Ovary (tissue), 3 donors: ENCODE data around the gene TAF3.

Experiments
- CTCF ChIP-seq, 3 donors: fragments of 450-650 bp in 2 of 3; fragments of 200-600 bp in 1 of 3; IDR thresholded peaks; one replicate each; pipeline versions ENCODE4 v1.5.1 to v1.8.0; 2016 to 2022; ENCODE audit warnings: antibody characterized with exemption in 3 of 3, mild to moderate bottlenecking in 1 of 3
- EP300 ChIP-seq: sonication (generic); formaldehyde crosslinking; IDR thresholded peaks from one replicate; pipeline ENCODE4 v1.6.1; 2017; ENCODE audit warnings: antibody characterized with exemption
- POLR2A ChIP-seq: fragments of 450-650 bp; IDR thresholded peaks from one replicate; pipeline ENCODE4 v1.6.1; 2017; ENCODE audit warnings: antibody characterized with exemption, mild to moderate bottlenecking, moderate library complexity
- donor health status: DM: no; HTN: no; CAD: no.

GRCh38 chr10:7804216-7804615 lies 14.1 kb upstream of the TAF3 start:
- TF ChIP-seq CTCF (IDR thresholded peaks at IDR 0.05) (no peak), EP300 (no peak), POLR2A (no peak)
